GM21737 (cell line): Measurements from ENCODE around the gene COL18A1.
"Not testable (repeated sequence)": the region's sequence is repeated elsewhere in the genome, so short reads cannot be mapped to it uniquely, and the experiment has no call there.

Experiments used
- ATAC-seq: cut with Tn5 transposase; IDR thresholded peaks from one replicate; pipeline ENCODE4 v1.9.1; 2021; ENCODE audit warnings: mild to moderate bottlenecking, moderate library complexity; ENCODE audit not compliant: unreplicated experiment

COL18A1 gene

GRCh38 chr21:45423968-45424853 lies 19.2 kb downstream of the COL18A1 start:
- no peak for ATAC-seq

- no peak for ATAC-seq
Observed at GRCh38 chr21:45424854-45425795, 20.2 kb downstream of the COL18A1 start.

GRCh38 chr21:45427331-45428271 lies 22.6 kb downstream of the COL18A1 start:
- no peak for ATAC-seq

GRCh38 chr21:45428534-45428933 lies 23.6 kb downstream of the COL18A1 start:
- no peak for ATAC-seq

GRCh38 chr21:45429221-45430175 lies 24.5 kb downstream of the COL18A1 start:
- no peak for ATAC-seq

GRCh38 chr21:45430521-45431501 lies 25.8 kb downstream of the COL18A1 start:
- ATAC-seq = no peak

GRCh38 chr21:45431781-45432572 lies 27.0 kb downstream of the COL18A1 start:
- ATAC-seq = no peak

- ATAC-seq = no peak
Observed at GRCh38 chr21:45432575-45433255, 27.8 kb downstream of the COL18A1 start.

GRCh38 chr21:45433301-45433700 lies 28.3 kb downstream of the COL18A1 start:
- ATAC-seq = no peak

- no peak for ATAC-seq
Observed at GRCh38 chr21:45433911-45434644, 29.1 kb downstream of the COL18A1 start.

GRCh38 chr21:45434645-45435217 lies 29.8 kb downstream of the COL18A1 start:
- ATAC-seq = no peak

GRCh38 chr21:45435405-45435981 lies 30.5 kb downstream of the COL18A1 start:
- no peak for ATAC-seq

GRCh38 chr21:45436351-45437065 lies 31.5 kb downstream of the COL18A1 start:
- ATAC-seq = no peak

- ATAC-seq = not testable (repeated sequence)
Observed at GRCh38 chr21:45437844-45438243, 32.9 kb downstream of the COL18A1 start.
